Astrocyte of the spinal cord (primary cell): ENCODE measurements around the gene KARS1.

Experiments
- DNase-seq: peaks from one replicate; pipeline ENCODE4 v3.0.0; 2011; ENCODE audit warnings: low read depth, low spot score
- H3K4me3 ChIP-seq: 2 replicates; pipeline ENCODE4 v1.5.1; 2011; ENCODE audit warnings: low read depth, mild to moderate bottlenecking, low read length, moderate library complexity
- in situ Hi-C: cut with HindIII; loops from 2 replicates; pipeline ENCODE4 v1.10.0; 2017; ENCODE audit warnings: low sequenced_read_pairs
- TF ChIP-seq, protein P1 (sequence below): IDR thresholded peaks from 2 replicates; pipeline ENCODE4 v1.5.1; 2012; ENCODE audit warnings: low read depth, mild to moderate bottlenecking, low read length, inconsistent platforms

KARS1 gene

DNA sequence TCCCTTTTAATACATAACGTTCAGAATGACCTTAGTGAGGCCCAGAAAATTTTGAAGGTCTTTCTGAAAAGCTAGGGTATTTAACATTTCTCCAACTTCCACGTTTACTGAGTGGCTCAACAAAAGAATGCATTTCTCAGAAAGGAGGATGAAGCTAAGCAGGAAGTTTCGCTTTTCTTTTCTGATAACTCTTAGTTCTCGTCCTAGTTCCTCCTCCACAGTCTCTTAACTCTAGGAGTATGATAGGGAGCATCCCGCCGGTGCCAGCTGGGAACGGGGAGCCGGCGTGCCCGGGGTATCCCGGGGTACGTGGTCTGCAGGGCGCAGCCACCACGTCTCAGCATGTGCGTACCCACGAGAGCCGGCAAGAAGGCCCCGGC lies 363 bp downstream of the KARS1 start:
- peak overlapping the region; percentile 98 for H3K4me3 ChIP-seq
- DNase-seq = no peak
- TF ChIP-seq, protein P1, sequence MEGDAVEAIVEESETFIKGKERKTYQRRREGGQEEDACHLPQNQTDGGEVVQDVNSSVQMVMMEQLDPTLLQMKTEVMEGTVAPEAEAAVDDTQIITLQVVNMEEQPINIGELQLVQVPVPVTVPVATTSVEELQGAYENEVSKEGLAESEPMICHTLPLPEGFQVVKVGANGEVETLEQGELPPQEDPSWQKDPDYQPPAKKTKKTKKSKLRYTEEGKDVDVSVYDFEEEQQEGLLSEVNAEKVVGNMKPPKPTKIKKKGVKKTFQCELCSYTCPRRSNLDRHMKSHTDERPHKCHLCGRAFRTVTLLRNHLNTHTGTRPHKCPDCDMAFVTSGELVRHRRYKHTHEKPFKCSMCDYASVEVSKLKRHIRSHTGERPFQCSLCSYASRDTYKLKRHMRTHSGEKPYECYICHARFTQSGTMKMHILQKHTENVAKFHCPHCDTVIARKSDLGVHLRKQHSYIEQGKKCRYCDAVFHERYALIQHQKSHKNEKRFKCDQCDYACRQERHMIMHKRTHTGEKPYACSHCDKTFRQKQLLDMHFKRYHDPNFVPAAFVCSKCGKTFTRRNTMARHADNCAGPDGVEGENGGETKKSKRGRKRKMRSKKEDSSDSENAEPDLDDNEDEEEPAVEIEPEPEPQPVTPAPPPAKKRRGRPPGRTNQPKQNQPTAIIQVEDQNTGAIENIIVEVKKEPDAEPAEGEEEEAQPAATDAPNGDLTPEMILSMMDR = no peak
- in situ Hi-C loops = no loop called here

DNA sequence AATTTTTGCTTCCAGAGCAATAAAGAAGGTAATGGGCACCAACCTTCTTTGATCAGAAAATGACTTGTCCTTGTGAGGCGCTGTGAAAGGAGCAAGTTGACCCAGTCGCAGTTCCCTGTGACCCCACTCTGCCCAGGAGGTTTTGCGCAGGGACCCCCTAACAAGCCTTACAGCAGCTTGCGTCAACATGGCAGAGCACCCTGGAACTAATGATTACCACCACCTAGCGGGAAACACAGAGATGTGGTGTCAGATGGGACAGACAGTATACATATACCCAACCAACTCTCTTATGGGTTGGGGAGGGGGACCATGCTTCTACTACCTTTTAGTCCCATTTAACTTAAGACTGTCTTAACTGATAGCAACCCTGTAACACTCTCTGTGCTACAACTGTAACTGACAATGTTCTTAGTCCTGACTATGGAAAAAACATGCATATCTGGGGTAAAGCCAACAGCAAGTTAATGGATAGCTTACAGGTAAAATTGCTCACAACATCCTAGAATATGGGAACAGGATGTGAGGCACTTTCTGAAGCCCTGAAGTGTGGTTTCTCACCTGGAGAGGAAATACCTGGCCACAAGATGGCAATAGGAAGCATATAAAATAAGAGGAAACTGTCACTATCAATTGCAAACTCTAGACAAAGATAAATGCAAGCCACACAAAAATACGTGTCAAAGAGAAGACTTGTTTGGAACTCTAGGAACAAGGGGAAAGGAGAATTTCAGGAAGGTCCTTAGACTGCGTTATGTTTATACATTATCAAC lies 3.0 kb downstream of the KARS1 start:
- H3K4me3 ChIP-seq = no peak overlapping the region
- DNase-seq = no peak
- in situ Hi-C loops = no loop called here
- TF ChIP-seq, protein P1 = no peak

DNA sequence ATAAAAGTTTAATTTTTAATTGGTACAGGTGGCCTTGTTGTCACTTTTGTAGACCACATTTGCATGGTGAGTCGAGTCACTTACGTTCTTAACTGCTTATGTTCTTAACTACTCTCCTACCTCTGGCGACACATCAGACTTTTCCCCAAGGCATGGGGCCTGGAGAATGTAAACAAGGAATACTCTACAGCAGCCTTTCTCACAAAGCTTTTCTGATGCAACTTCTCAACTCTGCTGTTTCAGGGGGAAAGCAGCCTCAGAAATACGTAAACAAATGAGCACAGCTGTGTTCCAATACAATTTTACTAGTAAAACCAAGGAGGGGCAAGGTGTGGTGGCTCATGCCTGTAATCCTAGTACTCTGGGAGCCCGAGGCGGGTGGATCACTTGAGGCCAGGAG lies 6.9 kb downstream of the KARS1 start:
- H3K4me3 ChIP-seq = no peak overlapping the region
- TF ChIP-seq, protein P1 = no peak
- DNase-seq = no peak
- in situ Hi-C loops = no loop called here

DNA sequence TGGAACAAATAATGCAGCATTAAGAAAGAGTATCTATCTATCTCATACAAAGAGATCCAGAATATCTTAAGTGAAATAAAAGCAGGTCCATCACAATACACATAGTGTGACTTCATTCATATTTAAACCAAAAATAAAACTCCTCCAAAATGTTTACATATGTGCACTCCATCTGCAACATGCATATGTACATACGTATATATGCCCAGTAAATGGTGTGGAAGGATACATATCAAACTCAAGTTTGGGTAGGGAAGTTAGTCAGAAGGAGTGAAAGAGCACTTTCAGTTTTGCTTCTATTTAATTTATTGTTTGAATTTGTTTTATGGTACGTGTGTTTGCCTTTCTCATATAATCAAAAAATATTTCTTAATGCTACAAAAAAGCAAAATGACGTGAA lies 12.4 kb downstream of the KARS1 start:
- in situ Hi-C loops = no loop called here
- H3K4me3 ChIP-seq = no peak overlapping the region
- no peak for DNase-seq
- TF ChIP-seq, protein P1 = no peak

DNA sequence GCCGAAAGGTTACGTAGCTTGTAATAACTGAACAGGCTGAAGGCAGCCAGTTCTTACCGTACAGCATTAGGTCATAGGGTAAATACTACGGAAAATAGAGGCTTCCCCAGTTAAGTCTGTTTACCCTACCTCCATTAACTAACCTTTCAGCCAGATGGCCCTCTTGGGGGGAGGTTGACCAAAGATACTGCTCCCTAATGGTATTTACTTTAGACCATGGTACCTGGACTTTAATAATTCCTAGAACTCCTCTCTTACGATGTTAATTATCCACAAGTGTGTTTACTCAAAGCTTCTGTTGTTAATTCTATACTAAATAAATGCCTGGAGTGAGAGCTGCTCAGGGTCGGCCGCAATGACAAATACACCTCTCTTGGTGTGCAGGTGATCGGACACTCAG lies 14.6 kb downstream of the KARS1 start:
- in situ Hi-C loops = no loop called here
- H3K4me3 ChIP-seq = no peak overlapping the region
- TF ChIP-seq, protein P1 = no peak
- DNase-seq = no peak

DNA sequence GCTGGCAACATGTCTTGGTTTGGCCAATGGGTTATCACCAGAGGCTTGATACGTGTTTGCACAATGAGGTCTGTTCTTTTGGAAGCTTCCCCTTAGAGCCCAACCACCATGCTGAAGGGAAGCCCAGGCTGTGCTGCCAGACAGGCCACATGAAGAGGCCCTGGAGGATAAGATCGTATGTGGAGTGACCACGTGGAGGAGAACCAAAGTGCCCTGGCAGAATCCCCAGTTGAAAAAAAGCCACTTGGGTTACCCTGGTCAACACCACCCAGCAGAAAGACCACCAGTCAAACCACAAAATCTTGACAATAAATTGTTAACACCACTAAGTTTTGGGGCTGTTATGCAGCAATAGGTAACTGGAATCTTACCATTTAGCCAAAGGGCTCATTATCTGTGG lies 17.4 kb downstream of the KARS1 start:
- H3K4me3 ChIP-seq = no peak overlapping the region
- in situ Hi-C loops = no loop called here
- DNase-seq = no peak
- TF ChIP-seq, protein P1 = no peak
